Measurements from ENCODE around the gene BCKDHB.

Gene BCKDHB

DNA sequence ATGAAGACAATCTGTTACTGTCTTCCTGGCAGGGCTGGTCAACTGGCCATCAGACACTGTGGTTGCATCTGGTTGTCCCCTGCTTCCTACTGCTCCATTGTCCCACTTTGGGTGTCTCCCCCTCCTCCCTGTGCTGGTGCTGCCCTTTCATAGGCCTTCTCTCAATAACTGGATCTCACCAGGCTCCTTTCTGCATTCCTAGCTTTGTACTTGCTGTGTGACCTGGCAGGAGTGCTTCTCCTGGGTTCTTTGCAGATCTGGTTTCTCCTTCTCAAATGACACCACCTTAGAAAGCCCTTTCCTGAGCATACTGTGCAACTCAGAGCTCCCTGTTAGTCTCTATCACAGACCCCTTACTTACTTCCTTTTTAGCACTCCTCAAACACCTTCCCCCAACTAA lies 223.0 kb downstream of the BCKDHB start:
- Histone ChIP-seq H3K9me3 (ENCODE audit: control insufficient read depth, insufficient read depth, low read length) (no peaks in the 10 kb centered on the region), H3K36me3 (ENCODE audit: control insufficient read depth, low read length) (no peaks in the 10 kb centered on the region), H3K4me1 (ENCODE audit: control insufficient read depth, low read length) (no peaks in the 10 kb centered on the region), H3K4me2 (ENCODE audit: low read length) (no peak overlapping the region), H3K79me2 (ENCODE audit: control insufficient read depth, low read length) (no peaks in the 10 kb centered on the region), H3K27ac (ENCODE audit: low read depth, low read length) (no peak overlapping the region), H3F3A (ENCODE audit: control insufficient read depth, insufficient read depth) (no peaks in the 10 kb centered on the region), H3K27me3 (ENCODE audit: control insufficient read depth, low read length) (no peaks in the 10 kb centered on the region), H3K4me3 (ENCODE audit: low read length) (no peak overlapping the region), H4K20me1 (ENCODE audit: control insufficient read depth, insufficient read depth, low read depth, low read length) (no peaks in the 10 kb centered on the region), H3K9me2 (replicated peaks; ENCODE audit: control insufficient read depth, low read length) (no peaks in the 10 kb centered on the region)
- TF ChIP-seq, protein P1, sequence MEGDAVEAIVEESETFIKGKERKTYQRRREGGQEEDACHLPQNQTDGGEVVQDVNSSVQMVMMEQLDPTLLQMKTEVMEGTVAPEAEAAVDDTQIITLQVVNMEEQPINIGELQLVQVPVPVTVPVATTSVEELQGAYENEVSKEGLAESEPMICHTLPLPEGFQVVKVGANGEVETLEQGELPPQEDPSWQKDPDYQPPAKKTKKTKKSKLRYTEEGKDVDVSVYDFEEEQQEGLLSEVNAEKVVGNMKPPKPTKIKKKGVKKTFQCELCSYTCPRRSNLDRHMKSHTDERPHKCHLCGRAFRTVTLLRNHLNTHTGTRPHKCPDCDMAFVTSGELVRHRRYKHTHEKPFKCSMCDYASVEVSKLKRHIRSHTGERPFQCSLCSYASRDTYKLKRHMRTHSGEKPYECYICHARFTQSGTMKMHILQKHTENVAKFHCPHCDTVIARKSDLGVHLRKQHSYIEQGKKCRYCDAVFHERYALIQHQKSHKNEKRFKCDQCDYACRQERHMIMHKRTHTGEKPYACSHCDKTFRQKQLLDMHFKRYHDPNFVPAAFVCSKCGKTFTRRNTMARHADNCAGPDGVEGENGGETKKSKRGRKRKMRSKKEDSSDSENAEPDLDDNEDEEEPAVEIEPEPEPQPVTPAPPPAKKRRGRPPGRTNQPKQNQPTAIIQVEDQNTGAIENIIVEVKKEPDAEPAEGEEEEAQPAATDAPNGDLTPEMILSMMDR (IDR thresholded peaks at IDR 0.05; ENCODE audit: low read depth, low read length, poor library complexity, severe bottlenecking): no peak
- no peak for TF ChIP-seq EZH2phosphoT487 (IDR thresholded peaks at IDR 0.05; ENCODE audit: borderline replicate concordance, low read length)

DNA sequence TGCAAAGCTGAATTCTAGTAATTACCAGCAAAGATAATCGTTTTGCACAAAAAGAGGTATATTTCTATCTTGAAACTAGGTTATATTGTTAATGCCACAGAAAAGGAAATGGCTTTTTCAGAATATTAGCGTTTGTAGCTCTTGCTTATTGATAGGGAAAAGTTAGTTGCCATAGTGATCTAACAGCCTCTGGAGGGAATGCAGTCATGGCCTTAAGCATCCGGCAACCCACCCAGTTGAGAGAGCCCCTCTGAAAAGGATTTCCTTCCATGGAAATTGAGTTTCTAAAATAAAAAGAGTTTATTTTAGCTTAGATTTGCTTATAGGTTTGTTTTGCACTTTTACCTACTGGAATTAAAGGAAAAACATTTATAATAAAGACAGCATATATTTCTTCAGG lies 224.5 kb downstream of the BCKDHB start:
- no peaks in the 10 kb centered on the region for H3K4me1 ChIP-seq (ENCODE audit: control insufficient read depth, low read length)
- H3K27ac ChIP-seq (ENCODE audit: low read depth, low read length): no peak overlapping the region
- H3K27me3 ChIP-seq (ENCODE audit: control insufficient read depth, low read length): no peaks in the 10 kb centered on the region
- no peak for TF ChIP-seq EZH2phosphoT487 (IDR thresholded peaks at IDR 0.05; ENCODE audit: borderline replicate concordance, low read length)
- TF ChIP-seq, protein P1 (IDR thresholded peaks at IDR 0.05; ENCODE audit: low read depth, low read length, poor library complexity, severe bottlenecking): no peak
- no peaks in the 10 kb centered on the region for H3K79me2 ChIP-seq (ENCODE audit: control insufficient read depth, low read length)
- H3K9me3 ChIP-seq (ENCODE audit: control insufficient read depth, insufficient read depth, low read length): no peaks in the 10 kb centered on the region
- no peak overlapping the region for H3K4me3 ChIP-seq (ENCODE audit: low read length)
- no peaks in the 10 kb centered on the region for H4K20me1 ChIP-seq (ENCODE audit: control insufficient read depth, insufficient read depth, low read depth, low read length)
- no peaks in the 10 kb centered on the region for H3K36me3 ChIP-seq (ENCODE audit: control insufficient read depth, low read length)
- H3K9me2 ChIP-seq (replicated peaks; ENCODE audit: control insufficient read depth, low read length): no peaks in the 10 kb centered on the region
- H3K4me2 ChIP-seq (ENCODE audit: low read length): no peak overlapping the region
- no peaks in the 10 kb centered on the region for H3F3A ChIP-seq (ENCODE audit: control insufficient read depth, insufficient read depth)

DNA sequence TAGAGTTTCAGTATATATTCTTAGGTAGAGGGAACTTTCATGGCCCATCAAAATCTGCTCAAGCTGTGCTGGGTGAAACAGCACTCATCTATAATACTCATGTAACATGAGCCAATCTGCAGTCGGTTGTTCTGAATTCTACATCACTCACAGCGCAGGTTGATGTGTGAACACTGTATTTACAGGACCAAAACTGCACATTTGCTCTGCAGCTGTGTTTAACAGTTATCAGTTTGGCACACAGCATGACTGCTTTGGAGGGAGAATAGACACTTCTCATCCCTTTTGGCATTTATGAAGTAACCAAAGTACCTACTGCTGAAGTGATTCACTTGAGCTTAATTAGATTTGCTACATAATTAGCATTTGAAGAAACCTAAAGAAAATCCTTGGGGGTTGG lies 225.1 kb downstream of the BCKDHB start:
- Histone ChIP-seq H3K9me2 (replicated peaks; ENCODE audit: control insufficient read depth, low read length) (no peaks in the 10 kb centered on the region), H3K36me3 (ENCODE audit: control insufficient read depth, low read length) (no peaks in the 10 kb centered on the region), H3K27me3 (ENCODE audit: control insufficient read depth, low read length) (no peaks in the 10 kb centered on the region), H3K4me2 (ENCODE audit: low read length) (no peak overlapping the region), H3K9me3 (ENCODE audit: control insufficient read depth, insufficient read depth, low read length) (no peaks in the 10 kb centered on the region), H3K4me1 (ENCODE audit: control insufficient read depth, low read length) (no peaks in the 10 kb centered on the region), H3F3A (ENCODE audit: control insufficient read depth, insufficient read depth) (no peaks in the 10 kb centered on the region), H4K20me1 (ENCODE audit: control insufficient read depth, insufficient read depth, low read depth, low read length) (no peaks in the 10 kb centered on the region), H3K4me3 (ENCODE audit: low read length) (no peak overlapping the region), H3K27ac (ENCODE audit: low read depth, low read length) (no peak overlapping the region), H3K79me2 (ENCODE audit: control insufficient read depth, low read length) (no peaks in the 10 kb centered on the region)
- TF ChIP-seq, protein P1 (IDR thresholded peaks at IDR 0.05; ENCODE audit: low read depth, low read length, poor library complexity, severe bottlenecking): no peak
- TF ChIP-seq EZH2phosphoT487 (IDR thresholded peaks at IDR 0.05; ENCODE audit: borderline replicate concordance, low read length): no peak

DNA sequence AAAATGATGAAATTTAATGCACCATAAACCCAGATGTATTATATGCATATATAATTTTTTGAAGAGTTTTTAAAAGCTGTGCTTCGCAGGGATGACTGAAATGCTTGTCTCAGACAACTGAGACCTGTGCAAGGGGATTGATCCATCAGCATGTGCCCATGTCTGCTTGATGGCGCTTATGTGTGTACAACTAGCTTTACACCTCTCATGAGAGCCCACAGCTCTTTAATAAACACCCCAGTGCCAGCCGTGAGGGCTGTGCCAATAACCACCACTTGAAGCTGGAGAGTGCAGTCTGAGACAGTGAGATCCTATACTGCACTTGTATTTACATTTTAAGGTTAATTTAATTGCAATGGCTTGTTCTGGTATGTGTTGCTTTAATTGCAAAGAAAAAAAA lies 225.5 kb downstream of the BCKDHB start:
- H3K27me3 ChIP-seq (ENCODE audit: control insufficient read depth, low read length): no peaks in the 10 kb centered on the region
- no peaks in the 10 kb centered on the region for H4K20me1 ChIP-seq (ENCODE audit: control insufficient read depth, insufficient read depth, low read depth, low read length)
- no peaks in the 10 kb centered on the region for H3K4me1 ChIP-seq (ENCODE audit: control insufficient read depth, low read length)
- H3K9me3 ChIP-seq (ENCODE audit: control insufficient read depth, insufficient read depth, low read length): no peaks in the 10 kb centered on the region
- H3K27ac ChIP-seq (ENCODE audit: low read depth, low read length): no peak overlapping the region
- no peaks in the 10 kb centered on the region for H3K9me2 ChIP-seq (replicated peaks; ENCODE audit: control insufficient read depth, low read length)
- TF ChIP-seq, protein P1 (IDR thresholded peaks at IDR 0.05; ENCODE audit: low read depth, low read length, poor library complexity, severe bottlenecking): no peak
- no peak for TF ChIP-seq EZH2phosphoT487 (IDR thresholded peaks at IDR 0.05; ENCODE audit: borderline replicate concordance, low read length)
- H3K4me3 ChIP-seq (ENCODE audit: low read length): no peak overlapping the region
- no peaks in the 10 kb centered on the region for H3F3A ChIP-seq (ENCODE audit: control insufficient read depth, insufficient read depth)
- no peaks in the 10 kb centered on the region for H3K36me3 ChIP-seq (ENCODE audit: control insufficient read depth, low read length)
- no peaks in the 10 kb centered on the region for H3K79me2 ChIP-seq (ENCODE audit: control insufficient read depth, low read length)
- no peak overlapping the region for H3K4me2 ChIP-seq (ENCODE audit: low read length)

Measured in DOHH2 (cell line).